Skeletal muscle tissue (tissue), 4 donors: ENCODE data around the gene PRKG1. TPM values are rescaled to one million over a fixed set of nuclear protein-coding genes. Genes with fewer than 3 reads are reported as not detected.

Experiments used
- H3K27ac ChIP-seq: one replicate; pipeline ENCODE4 v1.7.0; 2013; ENCODE audit warnings: mild to moderate bottlenecking, low read depth, low read length, inconsistent platforms
- H3K27me3 ChIP-seq, 3 donors: one replicate each; pipeline ENCODE4 v1.7.0; 2013; ENCODE audit warnings: low read length in 3 of 3; ENCODE audit not compliant: control insufficient read depth in 3 of 3, insufficient read depth in 3 of 3
- H3K36me3 ChIP-seq, 3 donors: one replicate each; pipeline ENCODE4 v1.7.0; 2013; ENCODE audit warnings: low read length in 3 of 3; ENCODE audit not compliant: control insufficient read depth in 3 of 3, insufficient read depth in 3 of 3
- H3K4me1 ChIP-seq, 3 donors: one replicate each; pipeline ENCODE4 v1.7.0; 2013; ENCODE audit warnings: low read length in 3 of 3, mild to moderate bottlenecking in 3 of 3; ENCODE audit not compliant: control insufficient read depth in 3 of 3, insufficient read depth in 3 of 3
- H3K4me3 ChIP-seq, 3 donors: one replicate each; pipeline ENCODE4 v1.7.0; 2013; ENCODE audit warnings: low read length in 3 of 3
- H3K9ac ChIP-seq, 3 donors: one replicate each; pipeline ENCODE4 v1.7.0; 2013; ENCODE audit warnings: low read length in 3 of 3, mild to moderate bottlenecking in 3 of 3, moderate library complexity in 2 of 3, low read depth in 1 of 3
- H3K9me3 ChIP-seq, 3 donors: one replicate each; pipeline ENCODE4 v1.7.0; 2013; ENCODE audit warnings: low read length in 3 of 3; ENCODE audit not compliant: control insufficient read depth in 3 of 3
- total RNA-seq: library from RNA; depleted of rRNA; stranded (reverse); fragments of >200 nt; gene quantifications from one replicate; pipeline ENCODE4 v1.2.3, GENCODE V29; 2014
- donor health status: Osteomylitis.

The PRKG1 gene
- total RNA-seq, 1 donor from 2014 or later, result 44.9 TPM

GRCh38 chr10:52314822-52315552, 1240.7 kb downstream of the PRKG1 start:
- Histone ChIP-seq H3K4me1 (peaks cover 11 to 19% (median 18%) of the 10 kb centered on the region in 3 donors), H3K36me3 (no peaks in the 10 kb centered on the region), H3K27ac (no peak overlapping the region), H3K9me3 (no peaks in the 10 kb centered on the region), H3K9ac (peak overlapping the region in 2 of 3 donors; percentile 52 to 64), H3K27me3 (peaks cover 7 to 16% (median 10%) of the 10 kb centered on the region in 3 donors), H3K4me3 (peak overlapping the region; percentile 67 to 74 (median 73))

DNA sequence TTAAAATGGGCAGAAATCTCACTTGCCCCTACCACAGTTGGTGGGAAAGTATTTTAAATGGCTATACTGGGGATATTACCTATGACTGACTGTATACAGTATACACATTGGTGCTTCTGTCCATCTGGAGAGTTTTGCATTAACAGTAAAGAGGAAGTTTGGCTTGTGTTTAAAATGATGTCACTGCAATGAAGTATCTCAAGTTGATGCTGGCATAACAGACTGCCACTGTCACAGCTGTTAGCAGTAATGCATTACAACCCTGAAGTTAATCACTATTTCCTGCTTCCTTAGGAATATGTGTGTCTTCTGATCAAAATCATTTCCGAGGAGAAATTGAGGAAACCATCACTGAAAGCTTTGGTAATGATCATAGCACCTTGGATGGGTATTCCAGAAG, 1241.7 kb downstream of the PRKG1 start:
- Histone ChIP-seq H3K27me3 (peaks cover 7 to 16% (median 10%) of the 10 kb centered on the region in 3 donors), H3K27ac (no peak overlapping the region), H3K9me3 (no peaks in the 10 kb centered on the region), H3K9ac (no peak overlapping the region), H3K4me3 (no peak overlapping the region), H3K4me1 (peaks cover 11 to 19% (median 18%) of the 10 kb centered on the region in 3 donors), H3K36me3 (no peaks in the 10 kb centered on the region)

GRCh38 chr10:52316500-52316899, 1242.2 kb downstream of the PRKG1 start:
- Histone ChIP-seq H3K9ac (no peak overlapping the region), H3K4me3 (no peak overlapping the region), H3K27me3 (peaks cover 7 to 16% (median 10%) of the 10 kb centered on the region in 3 donors), H3K36me3 (no peaks in the 10 kb centered on the region), H3K4me1 (peaks cover 11 to 19% (median 18%) of the 10 kb centered on the region in 3 donors), H3K27ac (no peak overlapping the region), H3K9me3 (no peaks in the 10 kb centered on the region)

GRCh38 chr10:52318136-52318701, 1243.9 kb downstream of the PRKG1 start:
- H3K9me3 ChIP-seq, result no peaks in the 10 kb centered on the region
- H3K27ac ChIP-seq, result no peak overlapping the region
- H3K27me3 ChIP-seq, result peaks cover 4 to 12% (median 10%) of the 10 kb centered on the region in 3 donors
- no peaks in the 10 kb centered on the region for H3K36me3 ChIP-seq
- no peak overlapping the region for H3K4me3 ChIP-seq
- H3K9ac ChIP-seq, result no peak overlapping the region
- peaks cover 8 to 16% (median 15%) of the 10 kb centered on the region in 3 donors for H3K4me1 ChIP-seq

DNA sequence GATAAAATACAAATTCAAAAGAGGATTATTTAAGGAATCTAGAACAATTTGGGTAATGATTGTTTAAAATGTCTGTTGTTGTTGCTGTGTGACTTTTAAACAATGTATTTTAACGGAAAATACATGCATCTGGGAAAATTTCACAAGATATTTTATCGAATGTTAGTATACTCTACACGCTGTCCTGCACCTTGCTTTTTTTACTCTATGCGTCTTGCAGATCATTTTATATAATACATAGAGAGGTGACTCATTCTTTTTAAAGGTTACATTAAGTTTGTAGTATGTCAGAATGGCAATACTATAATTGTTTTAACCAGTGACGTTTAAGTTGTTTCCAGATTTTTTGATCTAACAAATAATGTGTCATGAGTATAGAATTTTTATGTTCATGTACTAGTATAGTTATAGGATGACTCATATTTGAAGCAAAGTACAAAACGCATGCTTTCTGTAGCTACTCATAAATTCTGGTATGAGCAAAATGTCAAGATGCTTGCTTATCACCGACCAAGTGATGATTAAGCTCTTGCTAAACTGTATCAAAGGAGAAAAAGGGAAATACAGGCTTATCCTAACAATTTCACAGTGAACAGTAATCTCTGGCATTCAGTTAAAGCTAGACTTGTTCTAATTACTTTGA, 1244.7 kb downstream of the PRKG1 start:
- no peak overlapping the region for H3K9ac ChIP-seq
- peaks cover 4 to 9% (median 7%) of the 10 kb centered on the region in 3 donors for H3K27me3 ChIP-seq

GRCh38 chr10:52319926-52320325, 1245.6 kb downstream of the PRKG1 start:
- no peaks in the 10 kb centered on the region for H3K27me3 ChIP-seq
- H3K9me3 ChIP-seq, result no peaks in the 10 kb centered on the region
- no peaks in the 10 kb centered on the region for H3K36me3 ChIP-seq
- no peak overlapping the region for H3K9ac ChIP-seq
- H3K4me3 ChIP-seq, result no peak overlapping the region
- no peak overlapping the region for H3K27ac ChIP-seq
- no peaks in the 10 kb centered on the region for H3K4me1 ChIP-seq

More for the DNA sequence above, 1244.7 kb downstream of the PRKG1 start:
- H3K36me3 ChIP-seq, result no peaks in the 10 kb centered on the region
- peaks cover 7 to 10% (median 8%) of the 10 kb centered on the region in 3 donors for H3K4me1 ChIP-seq
- no peaks in the 10 kb centered on the region for H3K9me3 ChIP-seq
- H3K4me3 ChIP-seq, result no peak overlapping the region
- no peak overlapping the region for H3K27ac ChIP-seq

GRCh38 chr10:52322323-52322722, 1248.0 kb downstream of the PRKG1 start:
- H3K9ac ChIP-seq, result no peak overlapping the region
- H3K4me1 ChIP-seq, result no peaks in the 10 kb centered on the region
- H3K36me3 ChIP-seq, result no peaks in the 10 kb centered on the region
- no peaks in the 10 kb centered on the region for H3K27me3 ChIP-seq
- no peak overlapping the region for H3K27ac ChIP-seq
- H3K9me3 ChIP-seq, result no peaks in the 10 kb centered on the region
- no peak overlapping the region for H3K4me3 ChIP-seq

- no peaks in the 10 kb centered on the region for H3K27me3 ChIP-seq
- H3K9me3 ChIP-seq, result no peaks in the 10 kb centered on the region
- no peak overlapping the region for H3K4me3 ChIP-seq
- H3K36me3 ChIP-seq, result no peaks in the 10 kb centered on the region
- H3K9ac ChIP-seq, result no peak overlapping the region
- H3K4me1 ChIP-seq, result no peaks in the 10 kb centered on the region
- no peak overlapping the region for H3K27ac ChIP-seq
Measured at GRCh38 chr10:52322936-52323335, 1248.6 kb downstream of the PRKG1 start.

GRCh38 chr10:52326382-52326781, 1252.1 kb downstream of the PRKG1 start:
- no peaks in the 10 kb centered on the region for H3K9me3 ChIP-seq
- H3K4me3 ChIP-seq, result no peak overlapping the region
- H3K27me3 ChIP-seq, result no peaks in the 10 kb centered on the region
- H3K9ac ChIP-seq, result no peak overlapping the region
- H3K4me1 ChIP-seq, result no peaks in the 10 kb centered on the region
- H3K27ac ChIP-seq, result no peak overlapping the region
- no peaks in the 10 kb centered on the region for H3K36me3 ChIP-seq
